Activated B cell treated with CpG ODN at 0.5 μM for 24 hours (primary cell): Measurements from ENCODE around the gene CHAC1. TPM values are rescaled to one million over a fixed set of nuclear protein-coding genes. Genes with fewer than 3 reads are reported as not detected.

ENCODE experiments used
- ATAC-seq: fragments of 200-7000 bp; cut with Tn5 transposase; one replicate; pipeline ENCODE4 v1.10.0; 2021; ENCODE audit warnings: low read depth, mild to moderate bottlenecking, moderate library complexity
- CTCF ChIA-PET: fragments of 350-600 bp; sonication (Branson Sonifier 250); formaldehyde crosslinking; loops from one replicate; lab custom pipeline; 2021; ENCODE audit warnings: antibody characterized with exemption; lab: Charles Lee
- POLR2A ChIA-PET: fragments of 350-600 bp; sonication (Branson Sonifier 250); formaldehyde crosslinking; loops from one replicate; lab custom pipeline; 2021; ENCODE audit warnings: antibody characterized with exemption; lab: Charles Lee
- DNase-seq: peaks from one replicate; pipeline ENCODE4 v3.0.0; 2022
- H3K27ac Mint-ChIP-seq: one replicate; pipeline ENCODE4 v1.8.0; 2020; ENCODE audit warnings: mixed read lengths
- H3K27me3 Mint-ChIP-seq: one replicate; pipeline ENCODE4 v1.8.0; 2021; ENCODE audit warnings: mixed read lengths
- H3K36me3 Mint-ChIP-seq: one replicate; pipeline ENCODE4 v1.8.0; 2021; ENCODE audit warnings: low read depth, mixed read lengths
- H3K4me1 Mint-ChIP-seq: one replicate; pipeline ENCODE4 v1.8.0; 2021; ENCODE audit warnings: mixed read lengths
- H3K4me3 Mint-ChIP-seq: one replicate; pipeline ENCODE4 v1.8.0; 2020; ENCODE audit warnings: mild to moderate bottlenecking, mixed read lengths
- H3K9me3 Mint-ChIP-seq: one replicate; pipeline ENCODE4 v1.8.0; 2020; ENCODE audit warnings: mixed read lengths
- CTCF ChIP-seq: fragments of 200-600 bp; IDR thresholded peaks from one replicate; pipeline ENCODE4 v1.8.0; 2022; ENCODE audit warnings: antibody characterized with exemption, mild to moderate bottlenecking
- intact Hi-C: fragments of 100-400 bp; cut with micrococcal nuclease; formaldehyde crosslinking; loops from one replicate; pipeline ENCODE4 v1.15.1; 2024
- total RNA-seq: library from RNA; stranded (reverse); gene quantifications from 2 replicates; pipeline ENCODE4 v1.2.3, GENCODE V29; 2022

Gene CHAC1
- total RNA-seq, 1 donor from 2014 or later = 27.3 TPM

- intact Hi-C loops = no loop called here
- no peak for ATAC-seq
- Mint-ChIP-seq H3K27me3 (peaks cover 3% of the 10 kb centered on the region), H3K4me1 (peaks cover 11% of the 10 kb centered on the region), H3K9me3 (no peaks in the 10 kb centered on the region), H3K27ac (no peak overlapping the region), H3K4me3 (no peak overlapping the region), H3K36me3 (no peaks in the 10 kb centered on the region)
- TF ChIP-seq CTCF = no peak
- CTCF ChIA-PET = no interaction called here
- POLR2A ChIA-PET = interaction anchor here (0.6 kb wide), 1 partner anchor 673 kb away, joined by 3 read pairs; no protein-coding TSS in a partner anchor
- DNase-seq = no peak
These were observed 9.9 kb downstream of the CHAC1 start for GRCh38 chr15:40963201-40963600.

GRCh38 chr15:40964006-40964405 lies 10.7 kb downstream of the CHAC1 start:
- POLR2A ChIA-PET = no interaction called here
- no peak overlapping the region for H3K27ac Mint-ChIP-seq

GRCh38 chr15:40964634-40965033 lies 11.4 kb downstream of the CHAC1 start:
- POLR2A ChIA-PET = interaction anchor here (0.9 kb wide), 1 partner anchor 12 kb away, joined by 4 read pairs; the partner anchor contains the start of gene CHAC1
- no peaks in the 10 kb centered on the region for H3K9me3 Mint-ChIP-seq
- CTCF ChIA-PET = no interaction called here
- peaks cover 6% of the 10 kb centered on the region for H3K4me1 Mint-ChIP-seq
- no peak overlapping the region for H3K27ac Mint-ChIP-seq
- ATAC-seq = no peak
- no peak for DNase-seq
- intact Hi-C loops = no loop called here
- H3K4me3 Mint-ChIP-seq = no peak overlapping the region
- no peak for TF ChIP-seq CTCF
- peaks cover 3% of the 10 kb centered on the region for H3K27me3 Mint-ChIP-seq
- no peaks in the 10 kb centered on the region for H3K36me3 Mint-ChIP-seq

More at GRCh38 chr15:40964006-40964405, 10.7 kb downstream of the CHAC1 start:
- ATAC-seq (no peak), DNase-seq (no peak)
- Mint-ChIP-seq H3K9me3 (no peaks in the 10 kb centered on the region), H3K36me3 (no peaks in the 10 kb centered on the region), H3K27me3 (peaks cover 3% of the 10 kb centered on the region), H3K4me1 (peaks cover 11% of the 10 kb centered on the region), H3K4me3 (no peak overlapping the region)
- intact Hi-C loops = no loop called here
- no peak for TF ChIP-seq CTCF
- CTCF ChIA-PET = no interaction called here

- peaks cover 3% of the 10 kb centered on the region for H3K27me3 Mint-ChIP-seq
- H3K27ac Mint-ChIP-seq = no peak overlapping the region
- ChIA-PET CTCF (interaction anchor here (1.3 kb wide), 1 partner anchor 27 kb away, joined by 3 read pairs; no protein-coding TSS in a partner anchor), POLR2A (interaction anchor here (0.5 to 0.8 kb wide), 3 partner anchors 15 to 505 kb away, joined by 3 to 4 read pairs (median 4); partner anchors contain the start of gene CHAC1)
- no peaks in the 10 kb centered on the region for H3K9me3 Mint-ChIP-seq
- ATAC-seq (no peak), DNase-seq (no peak)
- H3K36me3 Mint-ChIP-seq = no peaks in the 10 kb centered on the region
- intact Hi-C loops = no loop called here
- TF ChIP-seq CTCF = no peak
- H3K4me3 Mint-ChIP-seq = no peak overlapping the region
- no peaks in the 10 kb centered on the region for H3K4me1 Mint-ChIP-seq
These were observed 15.2 kb downstream of the CHAC1 start for GRCh38 chr15:40968290-40969085.

GRCh38 chr15:40969363-40969762 lies 16.1 kb downstream of the CHAC1 start:
- H3K9me3 Mint-ChIP-seq = no peaks in the 10 kb centered on the region
- no peak overlapping the region for H3K27ac Mint-ChIP-seq
- H3K4me3 Mint-ChIP-seq = no peak overlapping the region
- ChIA-PET CTCF (interaction anchor here (1.3 kb wide), 1 partner anchor 28 kb away, joined by 3 read pairs; no protein-coding TSS in a partner anchor), POLR2A (no interaction called here)
- intact Hi-C loops = no loop called here
- H3K27me3 Mint-ChIP-seq = peaks cover 3% of the 10 kb centered on the region
- no peak for ATAC-seq
- H3K4me1 Mint-ChIP-seq = no peaks in the 10 kb centered on the region
- no peak for DNase-seq
- no peak for TF ChIP-seq CTCF
- H3K36me3 Mint-ChIP-seq = no peaks in the 10 kb centered on the region
